ENCODE measurements around the gene SCN3A. TPM values are rescaled to one million over a fixed set of nuclear protein-coding genes. Genes with fewer than 3 reads are reported as not detected.

SCN3A gene
- total and polyA plus RNA-seq, 10 of the 15 experiments (the other 5 are each of a cell fraction or from before 2014, with no cell fraction given), result 0.04 to 0.34 (median 0.06) TPM; not detected in 3

GRCh38 chr2:165205865-165206264, 2.0 kb upstream of the SCN3A start:
- no peaks in the 10 kb centered on the region for H3K9me3 ChIP-seq (replicated peaks; ENCODE audit: control insufficient read depth, insufficient read depth, low read length)
- H3K4me2 ChIP-seq (ENCODE audit: control insufficient read depth, insufficient read depth), result no peak overlapping the region
- H3K4me1 ChIP-seq (ENCODE audit: control insufficient read depth, insufficient read depth, low read length), result no peaks in the 10 kb centered on the region
- intact Hi-C loops (cut with micrococcal nuclease; ENCODE audit: unreplicated experiment) (loop anchor here (2.0 to 10.0 kb wide), 3 partner anchors 65 to 471 kb away; no protein-coding TSS in a partner anchor), in situ Hi-C loops (cut with MboI) (no loop called here)
- SMC1A ChIA-PET (ENCODE audit: uncharacterized antibody, unreplicated experiment), result interaction anchor here (1.0 to 5.5 kb wide), 2 partner anchors 188 to 191 kb away, joined by 3 to 36 read pairs; no protein-coding TSS in a partner anchor
- no peaks in the 10 kb centered on the region for H4K20me1 ChIP-seq (ENCODE audit: control insufficient read depth, insufficient read depth)
- H3K27ac ChIP-seq (ENCODE audit: control insufficient read depth, insufficient read depth), result no peak overlapping the region
- no peak overlapping the region for H3K4me3 ChIP-seq
- DNase-seq (ENCODE audit: low read depth, low spot score) (no peak), FAIRE-seq (no peak), ATAC-seq (no peak)
- H2AFZ ChIP-seq (ENCODE audit: control insufficient read depth, low read depth, low read length), result no peak overlapping the region
- POLR2A ChIA-PET, result no interaction called here
- 0% methylated on average over 2 of the region's 2 CpGs for WGBS (ENCODE audit: insufficient coverage, insufficient replicate concordance, low lambda C conversion rate, missing lambda C conversion rate)
- no peaks in the 10 kb centered on the region for H3K36me3 ChIP-seq (ENCODE audit: control insufficient read depth in 2 of 2, insufficient read depth in 2 of 2, low read length in 1 of 2)
- BruUV-seq (replicated peaks), result no TSS peak
- no peak overlapping the region for H3K9ac ChIP-seq (ENCODE audit: control insufficient read depth, insufficient read depth, low read length)
- RAD21 ChIA-PET (ENCODE audit: unreplicated experiment), result no interaction called here
- no peaks in the 10 kb centered on the region for H3K27me3 ChIP-seq (replicated peaks in 1 of 2; ENCODE audit: control insufficient read depth in 2 of 2, insufficient read depth in 2 of 2, low read length in 1 of 2)
- H3K79me2 ChIP-seq (ENCODE audit: control insufficient read depth, insufficient read depth, low read length), result no peaks in the 10 kb centered on the region
- CTCF ChIA-PET, result interaction anchor here (5.8 kb wide), 1 partner anchor 190 kb away, joined by 136 read pairs; no protein-coding TSS in a partner anchor
- no peak for TF ChIP-seq BCL11A (IDR thresholded peaks at IDR 0.05; ENCODE audit: low read depth, low read length)
- TF ChIP-seq SMAD5 (IDR thresholded peaks at IDR 0.05; ENCODE audit: low read depth), result no peak
- TF ChIP-seq YY1 (IDR thresholded peaks at IDR 0.05; ENCODE audit: low read depth, low read length), result no peak
- no peak for TF ChIP-seq E2F8 (IDR thresholded peaks at IDR 0.05; ENCODE audit: low read depth, partially characterized antibody)
- TF ChIP-seq RELA (IDR thresholded peaks at IDR 0.05; ENCODE audit: borderline replicate concordance, partially characterized antibody), result no peak
- no peak for TF ChIP-seq GABPA (IDR thresholded peaks at IDR 0.05; ENCODE audit: low read depth)
- no peak for TF ChIP-seq IKZF2 (IDR thresholded peaks at IDR 0.05)
- no peak for TF ChIP-seq RCOR1 (conservative IDR thresholded peaks at IDR 0.05; ENCODE audit: low read depth, low read length)
- TF ChIP-seq SREBF2 (IDR thresholded peaks at IDR 0.05; ENCODE audit: low read length), result no peak
- no peak for TF ChIP-seq NR2C1 (IDR thresholded peaks at IDR 0.05)
- no peak for TF ChIP-seq NR2C2 (IDR thresholded peaks at IDR 0.05; ENCODE audit: borderline replicate concordance, control insufficient read depth, insufficient read length, low read depth)
- no peak for TF ChIP-seq HDAC2 (IDR thresholded peaks at IDR 0.05)
- TF ChIP-seq CHD2 (IDR thresholded peaks at IDR 0.05; ENCODE audit: borderline replicate concordance, low read depth, low read length), result no peak
- TF ChIP-seq EED (IDR thresholded peaks at IDR 0.05; ENCODE audit: low read depth), result no peak
- TF ChIP-seq E4F1 (IDR thresholded peaks at IDR 0.05; ENCODE audit: borderline replicate concordance, partially characterized antibody), result no peak
- no peak for TF ChIP-seq ELK1 (IDR thresholded peaks at IDR 0.05; ENCODE audit: low read depth, low read length)
- TF ChIP-seq MTA3 (IDR thresholded peaks at IDR 0.05; ENCODE audit: borderline replicate concordance, low read length), result no peak
- no peak for TF ChIP-seq SRF (IDR thresholded peaks at IDR 0.05; ENCODE audit: low read depth in 2 of 2, low read length in 2 of 2)
